Tibial nerve (tissue), 3 donors: Measurements from ENCODE around the gene DIAPH1.

Source experiments
- CTCF ChIP-seq, 5 experiments: fragments of 200-600 bp in 3 of 5; fragments of 450-650 bp in 2 of 5; sonication (generic) in 3 of 5; IDR thresholded peaks; one replicate each; pipeline ENCODE4 v1.5.1; 2016 to 2019; ENCODE audit warnings: antibody characterized with exemption in 5 of 5, mild to moderate bottlenecking in 3 of 5, moderate library complexity in 2 of 5
- POLR2A ChIP-seq, 2 donors: fragments of 450-650 bp; IDR thresholded peaks; one replicate each; pipeline ENCODE4 v1.6.1; 2017; ENCODE audit warnings: antibody characterized with exemption in 2 of 2, mild to moderate bottlenecking in 2 of 2, moderate library complexity in 2 of 2

- TF ChIP-seq CTCF (IDR thresholded peaks at IDR 0.05) (no peak), POLR2A (IDR thresholded peaks at IDR 0.05) (no peak)
These were observed 45.2 kb downstream of the DIAPH1 start for GRCh38 chr5:141573489-141574121.
